ENCODE data around the gene NODAL. TPM values are rescaled to one million over a fixed set of nuclear protein-coding genes. Genes with fewer than 3 reads are reported as not detected.

NODAL gene
- total RNA-seq, 2 donors from 2014 or later = not detected

DNA sequence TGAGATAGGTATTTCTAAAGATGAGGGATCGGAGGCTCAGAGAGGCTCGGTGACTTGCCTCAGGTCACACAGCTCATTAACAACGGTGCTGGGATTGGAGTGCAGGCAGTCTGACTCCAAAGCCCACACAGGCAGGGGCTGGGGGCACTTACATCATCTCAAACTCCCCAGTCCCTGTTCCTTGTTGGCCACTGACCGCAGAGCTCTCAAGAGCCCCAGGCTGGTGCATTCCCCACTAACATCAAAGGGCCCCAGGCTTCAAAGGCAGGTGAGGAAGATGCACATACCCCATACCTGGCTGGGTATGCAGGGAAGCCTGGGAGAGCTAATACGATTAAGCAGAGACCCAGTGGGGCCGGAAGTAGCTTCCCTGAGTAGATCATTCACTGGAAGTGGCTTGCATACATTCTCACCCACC, 13.7 kb upstream of the NODAL start:
- no peaks in the 10 kb centered on the region for H3K36me3 ChIP-seq
- no peaks in the 10 kb centered on the region for H3K9me3 ChIP-seq
- no peaks in the 10 kb centered on the region for H3K27me3 ChIP-seq
- no peak for DNase-seq (ENCODE audit: low spot score)
- no peak overlapping the region for H3K4me3 ChIP-seq
- peaks cover 0 to 25% of the 10 kb centered on the region in 2 donors for H3K4me1 ChIP-seq
- TF ChIP-seq, protein P1, sequence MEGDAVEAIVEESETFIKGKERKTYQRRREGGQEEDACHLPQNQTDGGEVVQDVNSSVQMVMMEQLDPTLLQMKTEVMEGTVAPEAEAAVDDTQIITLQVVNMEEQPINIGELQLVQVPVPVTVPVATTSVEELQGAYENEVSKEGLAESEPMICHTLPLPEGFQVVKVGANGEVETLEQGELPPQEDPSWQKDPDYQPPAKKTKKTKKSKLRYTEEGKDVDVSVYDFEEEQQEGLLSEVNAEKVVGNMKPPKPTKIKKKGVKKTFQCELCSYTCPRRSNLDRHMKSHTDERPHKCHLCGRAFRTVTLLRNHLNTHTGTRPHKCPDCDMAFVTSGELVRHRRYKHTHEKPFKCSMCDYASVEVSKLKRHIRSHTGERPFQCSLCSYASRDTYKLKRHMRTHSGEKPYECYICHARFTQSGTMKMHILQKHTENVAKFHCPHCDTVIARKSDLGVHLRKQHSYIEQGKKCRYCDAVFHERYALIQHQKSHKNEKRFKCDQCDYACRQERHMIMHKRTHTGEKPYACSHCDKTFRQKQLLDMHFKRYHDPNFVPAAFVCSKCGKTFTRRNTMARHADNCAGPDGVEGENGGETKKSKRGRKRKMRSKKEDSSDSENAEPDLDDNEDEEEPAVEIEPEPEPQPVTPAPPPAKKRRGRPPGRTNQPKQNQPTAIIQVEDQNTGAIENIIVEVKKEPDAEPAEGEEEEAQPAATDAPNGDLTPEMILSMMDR (IDR thresholded peaks at IDR 0.05) = no peak
- H3K27ac ChIP-seq = no peak overlapping the region

DNA sequence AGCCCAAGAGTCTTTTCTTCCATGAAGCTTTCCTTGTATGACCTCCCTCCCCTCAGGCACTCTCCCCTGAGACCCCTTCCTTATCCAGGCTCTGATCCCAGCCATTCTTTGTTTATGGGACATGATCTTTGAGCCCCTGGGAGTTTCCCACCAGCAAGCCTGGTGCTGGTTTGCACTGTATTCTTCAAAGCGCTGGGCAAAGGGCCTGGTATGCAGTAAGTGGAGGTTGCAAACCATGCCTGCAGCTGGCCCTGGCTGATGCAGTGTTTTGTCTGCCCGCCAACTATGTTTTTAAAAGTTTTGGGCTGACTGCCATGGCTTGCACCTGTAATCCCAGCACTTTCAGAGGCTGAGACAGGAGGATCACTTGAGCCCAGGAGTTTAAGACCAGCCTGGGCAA, 6.8 kb upstream of the NODAL start:
- Histone ChIP-seq H3K4me1 (peaks cover 0 to 11% of the 10 kb centered on the region in 2 donors), H3K9me3 (no peaks in the 10 kb centered on the region), H3K4me3 (no peak overlapping the region), H3K27me3 (no peaks in the 10 kb centered on the region), H3K36me3 (no peaks in the 10 kb centered on the region), H3K27ac (no peak overlapping the region)
- no peak for DNase-seq (ENCODE audit: low spot score)
- TF ChIP-seq, protein P1 (IDR thresholded peaks at IDR 0.05) = no peak

DNA sequence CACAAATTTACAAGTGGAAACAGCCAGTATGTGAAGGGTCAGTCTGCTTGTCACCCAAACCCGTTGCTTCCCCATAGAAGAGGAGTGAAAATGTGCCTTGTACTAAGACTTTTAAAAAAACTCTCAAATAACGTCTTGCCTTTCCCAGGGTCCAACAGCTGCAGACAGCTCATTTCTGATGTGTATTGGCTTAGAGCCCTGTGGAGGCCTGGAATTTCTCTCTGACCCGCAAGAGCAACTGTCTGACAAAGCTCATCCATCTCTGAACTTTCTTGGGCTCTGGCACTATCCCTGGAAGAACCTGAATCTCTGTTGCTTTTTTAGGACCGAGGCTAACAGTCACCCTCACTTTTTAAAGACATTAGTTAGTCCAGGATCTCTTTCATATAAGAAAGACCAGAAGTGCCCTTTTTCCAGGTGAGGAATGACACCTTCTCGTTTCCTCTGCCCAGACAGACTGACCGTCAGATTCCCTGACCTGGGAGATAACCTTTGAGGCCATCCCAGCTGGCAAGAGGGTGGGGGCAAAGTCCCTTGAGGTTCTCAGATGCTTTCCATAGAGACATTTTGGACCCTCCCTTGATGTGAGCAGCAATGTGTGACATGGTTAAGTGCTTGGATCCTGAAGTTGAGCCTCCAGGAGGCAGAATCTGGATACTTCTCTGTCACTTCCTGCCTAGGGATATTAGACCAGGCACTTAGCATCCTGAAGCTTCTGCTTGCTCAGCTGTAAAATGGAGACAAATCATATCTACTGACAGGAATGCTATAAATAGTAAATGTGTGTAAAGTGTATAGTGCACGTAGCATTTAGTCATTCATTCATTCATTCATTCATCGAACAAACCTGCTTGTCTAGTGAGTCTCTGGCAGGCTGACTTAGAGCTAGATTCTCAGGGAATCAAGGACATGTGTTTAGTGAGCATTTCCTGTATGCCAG, 4.5 kb upstream of the NODAL start:
- TF ChIP-seq, protein P1 (IDR thresholded peaks at IDR 0.05) = no peak
- Histone ChIP-seq H3K4me3 (no peak overlapping the region), H3K9me3 (no peaks in the 10 kb centered on the region), H3K27me3 (no peaks in the 10 kb centered on the region), H3K27ac (no peak overlapping the region), H3K4me1 (peaks cover 0 to 19% of the 10 kb centered on the region in 2 donors), H3K36me3 (no peaks in the 10 kb centered on the region)
- DNase-seq (ENCODE audit: low spot score) = no peak

DNA sequence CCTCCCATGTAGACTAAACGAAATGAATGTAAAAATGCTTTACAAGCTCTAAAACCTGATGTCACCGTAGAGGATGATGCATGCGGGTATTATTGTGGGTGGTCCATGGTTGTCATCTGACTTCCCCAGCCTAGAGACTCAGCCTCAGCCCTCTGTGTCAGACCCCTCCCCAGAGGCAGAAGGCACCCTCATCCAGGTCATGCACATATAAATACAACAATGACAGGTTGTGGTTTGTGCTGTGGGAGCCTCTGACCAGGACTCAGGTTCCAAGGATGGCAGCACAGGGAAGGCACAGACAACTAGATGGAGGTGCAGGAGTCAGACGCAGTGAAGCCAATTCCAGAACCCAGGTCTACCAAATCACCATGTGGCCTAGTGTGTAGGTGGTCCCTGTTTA, 3.3 kb upstream of the NODAL start:
- H3K4me1 ChIP-seq = peaks cover 0 to 28% of the 10 kb centered on the region in 2 donors
- H3K4me3 ChIP-seq = no peak overlapping the region
- TF ChIP-seq, protein P1 (IDR thresholded peaks at IDR 0.05) = no peak
- H3K27ac ChIP-seq = no peak overlapping the region
- no peaks in the 10 kb centered on the region for H3K36me3 ChIP-seq
- H3K27me3 ChIP-seq = peaks cover 0 to 6% of the 10 kb centered on the region in 2 donors
- no peak for DNase-seq (ENCODE audit: low spot score)
- H3K9me3 ChIP-seq = no peaks in the 10 kb centered on the region

DNA sequence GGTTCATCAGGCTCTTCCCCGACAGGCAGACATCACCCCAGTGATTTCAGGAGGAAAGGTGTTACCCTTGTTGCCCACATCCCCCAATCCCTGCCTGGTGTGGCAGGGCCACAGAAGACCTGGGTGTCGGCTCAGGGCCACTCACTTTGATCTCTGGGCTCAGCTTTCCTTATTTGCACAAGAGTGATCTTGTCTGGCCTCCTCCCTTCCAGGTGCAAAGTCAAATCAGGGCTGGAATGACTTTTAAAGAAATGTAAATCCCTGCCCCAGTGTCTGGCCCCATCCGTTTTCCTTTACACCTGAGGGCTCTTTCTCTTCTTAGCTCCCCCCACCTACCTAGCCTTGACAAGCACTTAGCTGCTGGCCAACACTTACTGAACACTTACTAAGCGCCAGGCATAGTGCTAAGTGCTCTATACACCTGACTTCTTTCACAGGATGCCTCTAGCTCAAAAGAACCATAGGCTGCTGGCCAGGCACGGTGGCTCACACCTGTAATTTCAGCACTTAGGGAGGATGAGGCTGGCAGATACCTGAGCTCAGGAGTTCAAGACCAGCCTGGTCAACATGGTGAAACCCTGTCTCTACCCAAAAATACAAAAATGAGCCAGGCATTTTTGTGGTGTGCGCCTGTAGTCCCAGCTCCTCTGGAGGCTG, 979 bp upstream of the NODAL start:
- no peak for DNase-seq (ENCODE audit: low spot score)
- peaks cover 0 to 28% of the 10 kb centered on the region in 2 donors for H3K4me1 ChIP-seq
- H3K4me3 ChIP-seq = no peak overlapping the region
- H3K27ac ChIP-seq = no peak overlapping the region
- H3K9me3 ChIP-seq = no peaks in the 10 kb centered on the region
- H3K27me3 ChIP-seq = peaks cover 0 to 6% of the 10 kb centered on the region in 2 donors
- TF ChIP-seq, protein P1 (IDR thresholded peaks at IDR 0.05) = no peak
- H3K36me3 ChIP-seq = no peaks in the 10 kb centered on the region
